ENCODE measurements around the gene ATP11C.

- TF ChIP-seq POLR2A (IDR thresholded peaks at IDR 0.05) = no peak
- TF ChIP-seq, protein P1, sequence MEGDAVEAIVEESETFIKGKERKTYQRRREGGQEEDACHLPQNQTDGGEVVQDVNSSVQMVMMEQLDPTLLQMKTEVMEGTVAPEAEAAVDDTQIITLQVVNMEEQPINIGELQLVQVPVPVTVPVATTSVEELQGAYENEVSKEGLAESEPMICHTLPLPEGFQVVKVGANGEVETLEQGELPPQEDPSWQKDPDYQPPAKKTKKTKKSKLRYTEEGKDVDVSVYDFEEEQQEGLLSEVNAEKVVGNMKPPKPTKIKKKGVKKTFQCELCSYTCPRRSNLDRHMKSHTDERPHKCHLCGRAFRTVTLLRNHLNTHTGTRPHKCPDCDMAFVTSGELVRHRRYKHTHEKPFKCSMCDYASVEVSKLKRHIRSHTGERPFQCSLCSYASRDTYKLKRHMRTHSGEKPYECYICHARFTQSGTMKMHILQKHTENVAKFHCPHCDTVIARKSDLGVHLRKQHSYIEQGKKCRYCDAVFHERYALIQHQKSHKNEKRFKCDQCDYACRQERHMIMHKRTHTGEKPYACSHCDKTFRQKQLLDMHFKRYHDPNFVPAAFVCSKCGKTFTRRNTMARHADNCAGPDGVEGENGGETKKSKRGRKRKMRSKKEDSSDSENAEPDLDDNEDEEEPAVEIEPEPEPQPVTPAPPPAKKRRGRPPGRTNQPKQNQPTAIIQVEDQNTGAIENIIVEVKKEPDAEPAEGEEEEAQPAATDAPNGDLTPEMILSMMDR (IDR thresholded peaks at IDR 0.05) = no peak
These were observed 145.3 kb downstream of the ATP11C start for GRCh38 chrX:139787601-139788000.

Measured in transverse colon (tissue), 3 donors.